Heart left ventricle (tissue), 16 donors: Measurements from ENCODE around the gene DNAH17. TPM values are rescaled to one million over a fixed set of nuclear protein-coding genes. Genes with fewer than 3 reads are reported as not detected.

Experiments used
- ATAC-seq, 4 donors: fragments of 200-7000 bp; cut with Tn5 transposase; one replicate each; pipeline ENCODE4 v1.9.1; 2020 to 2022; ENCODE audit warnings: moderate library complexity in 4 of 4, mild to moderate bottlenecking in 3 of 4, moderate number of reproducible peaks in 1 of 4
- DNase-seq, 5 donors: peaks; one replicate each; pipeline ENCODE4 v3.0.0-alpha.2; 2020
- H3K27ac ChIP-seq, 12 donors: fragments of 200-600 bp; sonication (generic) in 4 of 12; one replicate each; pipeline versions ENCODE4 v1.5.0 to v1.8.0; 2016 to 2022; ENCODE audit warnings: mild to moderate bottlenecking in 2 of 12
- H3K27me3 ChIP-seq, 9 donors: fragments of 200-600 bp; sonication (generic) in 2 of 9; one replicate each; pipeline versions ENCODE4 v1.5.1 to v1.8.0; 2016 to 2022; ENCODE audit warnings: mild to moderate bottlenecking in 3 of 9
- H3K36me3 ChIP-seq, 9 donors: fragments of 200-600 bp; sonication (generic) in 2 of 9; one replicate each; pipeline versions ENCODE4 v1.5.0 to v1.8.0; 2018 to 2022; ENCODE audit warnings: mild to moderate bottlenecking in 2 of 9
- H3K4me1 ChIP-seq, 12 donors: fragments of 200-600 bp; sonication (generic) in 4 of 12; one replicate each; pipeline versions ENCODE4 v1.5.0 to v1.8.0; 2016 to 2022; ENCODE audit warnings: mild to moderate bottlenecking in 3 of 12
- H3K4me3 ChIP-seq, 12 donors: fragments of 200-600 bp; sonication (generic) in 4 of 12; one replicate each; pipeline versions ENCODE4 v1.5.0 to v1.8.0; 2017 to 2022; ENCODE audit warnings: mild to moderate bottlenecking in 9 of 12, moderate library complexity in 4 of 12
- H3K9me3 ChIP-seq, 12 donors: fragments of 200-600 bp; sonication (generic) in 4 of 12; one replicate each; pipeline versions ENCODE4 v1.5.0 to v1.8.0; 2016 to 2022; ENCODE audit warnings: mild to moderate bottlenecking in 1 of 12
- POLR2A ChIP-seq, 2 donors: fragments of 450-650 bp; IDR thresholded peaks; one replicate each; pipeline ENCODE4 v1.6.1; 2017; ENCODE audit warnings: antibody characterized with exemption in 2 of 2, mild to moderate bottlenecking in 2 of 2, moderate library complexity in 2 of 2
- WGBS, 4 donors: extraction: QIAGEN DNeasy Blood & Tissue Kit in 2 of 4; methylation state at CpG; one replicate each; pipeline versions ENCODE4 v1.1.5 to v1.1.7; 2013 to 2018; 5-methylcytosine and 5-hydroxymethylcytosine counted together
- intact Hi-C, 10 donors: fragments of 100-400 bp; cut with DNase I; formaldehyde crosslinking; loops; one replicate each; pipeline versions ENCODE4 v1.11.1 to v1.14.2; 2022
- polyA plus RNA-seq, 2 donors: library from polyadenylated mRNA; stranded (reverse); fragments of 200-250 nt; gene quantifications; one replicate each; pipeline ENCODE4 v1.2.3, GENCODE V29; 2013
- total RNA-seq, 9 donors: library from RNA; depleted of rRNA in 2 of 9; stranded (reverse); fragments of >200 nt in 2 of 9; fragmentation: NEBNext Ultra II Directional in 3 of 9; extraction: Animal tissue kit (Norgen Biotek cat#: 25700) in 3 of 9; gene quantifications; one replicate each; pipeline versions ENCODE4 v1.1.0 to v1.2.4, GENCODE V29; 2016 to 2023
- TF ChIP-seq, protein P1 (sequence below), 12 donors: fragments of 200-600 bp; sonication (generic) in 4 of 12; IDR thresholded peaks; one replicate each; pipeline versions ENCODE4 v1.5.0 to v1.8.0; 2018 to 2022; ENCODE audit warnings: antibody characterized with exemption in 12 of 12, mild to moderate bottlenecking in 5 of 12
- donor health status: ischemic (EF 13 %, LVEDD 7.1; RV severe dilation, severe dysfunction).
- donor health status: healthy with polysubstance abuse.
- donor health status: DM: no; HTN: yes; CAD: no.
- donor health status: DM: no; HTN: no; CAD: no.
- donor health status: ischemic (EF 25% LVEDD 6.9; RV normal size, moderate dysfunction).
- donor health status: ischemic (EF 25% LVEDD 5.7; RV mildly dilated, moderate dysfunction).
- donor health status: healthy.
- donor health status: DM: yes; HTN: yes; CAD: no.
- donor health status: ischemic (EF 35%, LVEDD 5.7; RV mildly dilated, moderate dysfunction).
- donor health status: nonischemic (EF 11% LVEDD 7.7; RV severe dilation, severe dysfunction).
- donor health status: DM: yes; HTN: yes; CAD: no.
- donor health status: PGD.
- donor health status: ischemic (EF 29% LVEDD 5.4; RV normal size, mild dysfunction).
- donor health status: nonischemic (EF 23%, LVEDD 6.1; RV moderate dilation, normal function).

DNAH17 gene
- total and polyA plus RNA-seq, 11 donors, result 0.02 to 0.63 (median 0.17) TPM; not detected in 4

DNA sequence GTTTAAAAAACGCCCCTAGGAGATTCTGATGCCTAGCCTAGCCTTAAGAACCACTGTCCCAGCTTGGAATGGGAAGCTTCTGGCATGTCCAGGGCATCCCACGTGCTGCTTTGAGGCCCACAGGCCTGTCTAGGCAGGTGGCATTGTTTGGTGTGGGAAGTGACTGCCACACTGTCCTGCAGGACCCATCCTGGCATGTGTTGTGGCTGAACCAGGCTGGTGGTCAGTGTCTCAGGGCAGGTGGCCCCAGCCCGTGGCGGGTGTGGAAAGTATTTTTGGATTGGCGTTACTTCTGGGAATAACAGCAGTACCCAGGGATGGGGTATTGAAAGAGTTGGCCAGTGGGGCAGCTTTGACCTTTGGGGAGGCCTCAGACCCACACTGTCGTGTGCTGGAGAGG lies 170.8 kb downstream of the DNAH17 start:
- peaks cover 0 to 74% (median 51%) of the 10 kb centered on the region in 9 donors for H3K36me3 ChIP-seq

DNA sequence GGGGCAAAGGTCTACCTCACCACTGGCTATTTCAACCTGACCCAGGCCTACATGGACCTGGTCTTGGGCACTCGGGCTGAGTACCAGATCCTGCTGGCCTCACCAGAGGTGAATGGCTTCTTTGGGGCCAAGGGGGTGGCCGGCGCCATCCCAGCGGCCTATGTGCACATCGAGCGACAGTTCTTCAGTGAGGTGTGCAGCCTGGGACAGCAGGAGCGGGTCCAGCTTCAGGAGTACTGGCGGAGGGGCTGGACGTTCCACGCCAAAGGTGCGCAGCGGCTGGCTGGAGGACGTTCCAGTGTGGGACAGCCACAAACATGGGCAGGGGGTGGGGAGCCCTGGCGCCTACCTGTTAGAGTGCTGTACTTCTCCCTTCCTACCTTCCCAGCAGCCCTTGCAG lies 173.4 kb downstream of the DNAH17 start:
- Histone ChIP-seq H3K27me3 (no peaks in the 10 kb centered on the region), H3K4me1 (peaks cover 0 to 26% (median 11%) of the 10 kb centered on the region in 12 donors), H3K36me3 (peaks cover 0 to 91% (median 77%) of the 10 kb centered on the region in 9 donors), H3K9me3 (no peaks in the 10 kb centered on the region), H3K4me3 (no peak overlapping the region), H3K27ac (no peak overlapping the region)
- 93 to 96% (median 95%) methylated on average over 14 of the region's 14 CpGs for WGBS, 4 donors
- ATAC-seq, result no peak
- TF ChIP-seq, protein P1, sequence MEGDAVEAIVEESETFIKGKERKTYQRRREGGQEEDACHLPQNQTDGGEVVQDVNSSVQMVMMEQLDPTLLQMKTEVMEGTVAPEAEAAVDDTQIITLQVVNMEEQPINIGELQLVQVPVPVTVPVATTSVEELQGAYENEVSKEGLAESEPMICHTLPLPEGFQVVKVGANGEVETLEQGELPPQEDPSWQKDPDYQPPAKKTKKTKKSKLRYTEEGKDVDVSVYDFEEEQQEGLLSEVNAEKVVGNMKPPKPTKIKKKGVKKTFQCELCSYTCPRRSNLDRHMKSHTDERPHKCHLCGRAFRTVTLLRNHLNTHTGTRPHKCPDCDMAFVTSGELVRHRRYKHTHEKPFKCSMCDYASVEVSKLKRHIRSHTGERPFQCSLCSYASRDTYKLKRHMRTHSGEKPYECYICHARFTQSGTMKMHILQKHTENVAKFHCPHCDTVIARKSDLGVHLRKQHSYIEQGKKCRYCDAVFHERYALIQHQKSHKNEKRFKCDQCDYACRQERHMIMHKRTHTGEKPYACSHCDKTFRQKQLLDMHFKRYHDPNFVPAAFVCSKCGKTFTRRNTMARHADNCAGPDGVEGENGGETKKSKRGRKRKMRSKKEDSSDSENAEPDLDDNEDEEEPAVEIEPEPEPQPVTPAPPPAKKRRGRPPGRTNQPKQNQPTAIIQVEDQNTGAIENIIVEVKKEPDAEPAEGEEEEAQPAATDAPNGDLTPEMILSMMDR (IDR thresholded peaks at IDR 0.05), result no peak
- TF ChIP-seq POLR2A (IDR thresholded peaks at IDR 0.05), result no peak
- intact Hi-C loops, result no loop called here
- DNase-seq, result no peak

More for the DNA sequence above, 170.8 kb downstream of the DNAH17 start:
- ATAC-seq, result no peak
- no peak for DNase-seq
- Histone ChIP-seq H3K27me3 (no peaks in the 10 kb centered on the region), H3K27ac (no peak overlapping the region), H3K9me3 (no peaks in the 10 kb centered on the region), H3K4me1 (peaks cover 0 to 41% (median 26%) of the 10 kb centered on the region in 12 donors), H3K4me3 (no peak overlapping the region)
- intact Hi-C loops, result no loop called here
- WGBS, 4 donors, result 93 to 100% (median 95%) methylated on average over 6 of the region's 6 CpGs
- no peak for TF ChIP-seq POLR2A (IDR thresholded peaks at IDR 0.05)
- TF ChIP-seq, protein P1 (IDR thresholded peaks at IDR 0.05), result no peak

DNA sequence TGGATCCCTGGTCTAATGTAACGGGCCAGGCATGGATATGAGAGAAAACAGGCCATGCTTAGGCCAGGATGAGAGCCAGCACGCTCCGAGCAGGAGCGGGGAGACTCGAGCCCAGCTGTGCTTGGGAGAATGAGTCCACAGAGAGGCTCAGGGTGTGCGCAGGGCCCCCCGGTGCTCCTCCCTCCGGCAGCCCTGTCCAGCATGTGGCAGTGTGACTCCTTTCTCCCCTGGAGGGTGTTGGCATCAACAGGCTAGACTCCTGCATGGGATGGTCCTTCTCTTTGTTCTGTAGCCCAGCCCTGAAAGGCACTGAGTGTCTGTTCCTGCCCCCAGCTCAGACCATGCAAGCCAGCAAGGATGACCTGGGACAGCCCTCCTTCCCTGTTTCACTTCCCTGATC lies 175.3 kb downstream of the DNAH17 start:
- peaks cover 9 to 32% (median 22%) of the 10 kb centered on the region in 12 donors for H3K4me1 ChIP-seq
- no peak for DNase-seq
- H3K4me3 ChIP-seq, result no peak overlapping the region
- WGBS, 4 donors, result 53 to 81% (median 75%) methylated on average over 4 to 8 of the region's 8 CpGs
- H3K27ac ChIP-seq, result no peak overlapping the region
- intact Hi-C loops, result no loop called here
- ATAC-seq, result no peak
- H3K36me3 ChIP-seq, result peaks cover 0 to 98% (median 78%) of the 10 kb centered on the region in 9 donors
- H3K27me3 ChIP-seq, result no peaks in the 10 kb centered on the region
- TF ChIP-seq POLR2A (IDR thresholded peaks at IDR 0.05), result no peak
- TF ChIP-seq, protein P1 (IDR thresholded peaks at IDR 0.05), result no peak
- H3K9me3 ChIP-seq, result no peaks in the 10 kb centered on the region

DNA sequence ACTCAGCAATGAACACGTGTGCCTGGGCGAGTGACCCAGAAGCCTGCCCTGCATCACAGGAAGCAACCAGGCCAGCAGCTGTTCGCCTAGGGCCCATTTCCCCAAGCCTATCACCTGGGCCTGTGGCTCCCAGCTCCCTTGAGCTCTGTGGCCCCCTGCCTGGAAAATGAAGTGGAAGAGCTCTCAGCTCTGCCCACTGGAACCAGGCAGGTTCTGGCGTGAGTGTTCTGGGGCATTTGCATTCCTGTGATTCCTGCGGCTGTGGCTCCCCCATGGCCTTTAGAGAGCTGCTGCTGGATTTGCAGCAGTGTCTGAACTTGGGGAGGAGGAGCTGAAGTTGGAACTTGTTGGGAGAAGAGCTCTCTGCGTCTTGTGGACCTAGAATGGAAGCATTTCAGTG lies 175.9 kb downstream of the DNAH17 start:
- no peak overlapping the region for H3K4me3 ChIP-seq
- H3K27ac ChIP-seq, result no peak overlapping the region
- WGBS, 4 donors, result 33 to 65% (median 58%) methylated on average over 4 to 6 of the region's 6 CpGs
- no peak for DNase-seq
- H3K4me1 ChIP-seq, result peaks cover 13 to 38% (median 28%) of the 10 kb centered on the region in 12 donors
- no peak for TF ChIP-seq POLR2A (IDR thresholded peaks at IDR 0.05)
- TF ChIP-seq, protein P1 (IDR thresholded peaks at IDR 0.05), result no peak
- ATAC-seq, result no peak
- intact Hi-C loops, result no loop called here
- H3K36me3 ChIP-seq, result peaks cover 0 to 99% (median 74%) of the 10 kb centered on the region in 9 donors
- H3K27me3 ChIP-seq, result no peaks in the 10 kb centered on the region
- no peaks in the 10 kb centered on the region for H3K9me3 ChIP-seq
